GM18511 (cell line): Measurements from ENCODE around the gene ERF.

Experiments
- ATAC-seq: cut with Tn5 transposase; IDR thresholded peaks from one replicate; pipeline ENCODE4 v1.9.1; 2021; ENCODE audit warnings: mild to moderate bottlenecking, moderate library complexity; ENCODE audit not compliant: unreplicated experiment

The ERF gene

GRCh38 chr19:42287017-42287826, 32.3 kb upstream of the ERF start:
- no peak for ATAC-seq

- ATAC-seq: no peak
Measured at GRCh38 chr19:42286349-42287016, 31.6 kb upstream of the ERF start.

GRCh38 chr19:42285988-42286348, 31.0 kb upstream of the ERF start:
- no peak for ATAC-seq

- ATAC-seq: no peak
Measured at GRCh38 chr19:42285541-42285941, 30.6 kb upstream of the ERF start.

GRCh38 chr19:42284591-42285341, 29.8 kb upstream of the ERF start:
- ATAC-seq: no peak

GRCh38 chr19:42284066-42284501, 29.2 kb upstream of the ERF start:
- peak; percentile 34 for ATAC-seq

GRCh38 chr19:42283188-42284065, 28.5 kb upstream of the ERF start:
- ATAC-seq: peak; percentile 46

GRCh38 chr19:42282819-42283187, 27.9 kb upstream of the ERF start:
- ATAC-seq: no peak

- ATAC-seq: no peak
Measured at GRCh38 chr19:42281827-42282762, 27.2 kb upstream of the ERF start.

- ATAC-seq: no peak
Measured at GRCh38 chr19:42281146-42281826, 26.4 kb upstream of the ERF start.

- no peak for ATAC-seq
Measured at GRCh38 chr19:42280815-42281145, 25.9 kb upstream of the ERF start.

- no peak for ATAC-seq
Measured at GRCh38 chr19:42279902-42280814, 25.2 kb upstream of the ERF start.

GRCh38 chr19:42279155-42279901, 24.4 kb upstream of the ERF start:
- ATAC-seq: no peak

- no peak for ATAC-seq
Measured at GRCh38 chr19:42278452-42279154, 23.7 kb upstream of the ERF start.

GRCh38 chr19:42277821-42278451, 23.0 kb upstream of the ERF start:
- no peak for ATAC-seq

- no peak for ATAC-seq
Measured at GRCh38 chr19:42276821-42277220, 21.9 kb upstream of the ERF start.
